ENCODE data around the gene SMARCC1.

SMARCC1 gene

GRCh38 chr3:47781685-47782445 is at the start of gene SMARCC1:
SMARCC1 (minus strand) TSS chr3:47781893; CDS start chr3:47781797, 96 bp downstream.
- in situ Hi-C loops (cut with MboI; ENCODE audit: low sequenced_read_pairs) = loop anchor here (10.0 kb wide), 1 partner anchor 267 kb away; the partner anchor contains the start of gene ELP6

GRCh38 chr3:47829482-47829881 is 47.8 kb upstream of the SMARCC1 start:
- in situ Hi-C loops (cut with MboI; ENCODE audit: low sequenced_read_pairs) = loop anchor here (25.0 kb wide), 1 partner anchor 333 kb away; no protein-coding TSS in a partner anchor

GRCh38 chr3:47825590-47825989 is 43.9 kb upstream of the SMARCC1 start:
- in situ Hi-C loops (cut with MboI; ENCODE audit: low sequenced_read_pairs) = loop anchor here (25.0 kb wide), 1 partner anchor 337 kb away; no protein-coding TSS in a partner anchor

GRCh38 chr3:47824541-47825473 is 43.1 kb upstream of the SMARCC1 start:
- in situ Hi-C loops (cut with MboI; ENCODE audit: low sequenced_read_pairs) = loop anchor here (25.0 kb wide), 1 partner anchor 337 kb away; no protein-coding TSS in a partner anchor

GRCh38 chr3:47817609-47818008 is 35.9 kb upstream of the SMARCC1 start:
- in situ Hi-C loops (cut with MboI; ENCODE audit: low sequenced_read_pairs) = no loop called here

GRCh38 chr3:47813551-47814177 is 32.0 kb upstream of the SMARCC1 start:
- in situ Hi-C loops (cut with MboI; ENCODE audit: low sequenced_read_pairs) = no loop called here

- in situ Hi-C loops (cut with MboI; ENCODE audit: low sequenced_read_pairs) = no loop called here
These were observed 22.9 kb upstream of the SMARCC1 start for GRCh38 chr3:47804577-47804976.

- in situ Hi-C loops (cut with MboI; ENCODE audit: low sequenced_read_pairs) = no loop called here
These were observed 21.9 kb upstream of the SMARCC1 start for GRCh38 chr3:47803480-47804025.

- in situ Hi-C loops (cut with MboI; ENCODE audit: low sequenced_read_pairs) = no loop called here
These were observed 21.2 kb upstream of the SMARCC1 start, which contains the start of gene DHX30 for GRCh38 chr3:47802734-47803479. DHX30 (plus strand) TSS chr3:47803138; CDS start chr3:47810684, 7,546 bp downstream.

GRCh38 chr3:47799733-47800132 is 18.0 kb upstream of the SMARCC1 start:
- in situ Hi-C loops (cut with MboI; ENCODE audit: low sequenced_read_pairs) = no loop called here

- in situ Hi-C loops (cut with MboI; ENCODE audit: low sequenced_read_pairs) = no loop called here
These were observed 12.9 kb upstream of the SMARCC1 start for GRCh38 chr3:47794544-47794943.

- in situ Hi-C loops (cut with MboI; ENCODE audit: low sequenced_read_pairs) = no loop called here
These were observed 11.0 kb upstream of the SMARCC1 start for GRCh38 chr3:47792699-47793098.

- in situ Hi-C loops (cut with MboI; ENCODE audit: low sequenced_read_pairs) = no loop called here
These were observed 9.6 kb upstream of the SMARCC1 start for GRCh38 chr3:47791193-47791855.

GRCh38 chr3:47783673-47784072 is 2.0 kb upstream of the SMARCC1 start:
- in situ Hi-C loops (cut with MboI; ENCODE audit: low sequenced_read_pairs) = loop anchor here (10.0 kb wide), 1 partner anchor 269 kb away; the partner anchor contains the start of gene ELP6

GRCh38 chr3:47782446-47783308 is 984 bp upstream of the SMARCC1 start:
- in situ Hi-C loops (cut with MboI; ENCODE audit: low sequenced_read_pairs) = loop anchor here (10.0 kb wide), 1 partner anchor 268 kb away; the partner anchor contains the start of gene ELP6

GRCh38 chr3:47780741-47781684 is 680 bp downstream of the SMARCC1 start:
- in situ Hi-C loops (cut with MboI; ENCODE audit: low sequenced_read_pairs) = loop anchor here (10.0 kb wide), 1 partner anchor 266 kb away; the partner anchor contains the start of gene ELP6

- in situ Hi-C loops (cut with MboI; ENCODE audit: low sequenced_read_pairs) = no loop called here
These were observed 2.9 kb downstream of the SMARCC1 start for GRCh38 chr3:47778746-47779145.

Data from HL-60/S4 treated with retinoic acid at 250 ng/mL for 4 days and 3 days (cell line).